Transverse colon (tissue), 4 donors: ENCODE measurements around the gene DHRS9. TPM values are rescaled to one million over a fixed set of nuclear protein-coding genes. Genes with fewer than 3 reads are reported as not detected.
A peak's percentile ranks its signal among the peaks of the same experiment; 100 is the strongest.

ENCODE experiments used
- DNase-seq: peaks from one replicate; pipeline ENCODE4 v3.0.0-alpha.2; 2019
- H3K27ac ChIP-seq, 4 donors: fragments of 200-600 bp; sonication (generic); 2 replicates each; pipeline ENCODE4 v1.5.1; 2016 to 2018; ENCODE audit warnings: inconsistent platforms in 4 of 4
- H3K27me3 ChIP-seq: fragments of 200-600 bp; sonication (generic); 2 replicates; pipeline ENCODE4 v1.5.1; 2017; ENCODE audit warnings: inconsistent platforms
- H3K36me3 ChIP-seq, 4 donors: fragments of 200-600 bp; sonication (generic); 2 replicates each; pipeline ENCODE4 v1.5.1; 2017 to 2019; ENCODE audit warnings: inconsistent platforms in 4 of 4
- H3K4me1 ChIP-seq, 4 donors: fragments of 200-600 bp; sonication (generic); 2 replicates each; pipeline ENCODE4 v1.5.1; 2017 to 2020; ENCODE audit warnings: inconsistent platforms in 4 of 4
- H3K4me3 ChIP-seq, 4 donors: fragments of 200-600 bp; sonication (generic); 1 replicate in 1 of 4; 2 replicates in 3 of 4; pipeline versions ENCODE4 v1.5.1 to v1.6.1; 2017 to 2019; ENCODE audit warnings: inconsistent platforms in 4 of 4
- H3K9me3 ChIP-seq, 2 donors: fragments of 200-600 bp; sonication (generic); 2 replicates each; pipeline ENCODE4 v1.5.1; 2017 to 2019; ENCODE audit warnings: inconsistent platforms in 2 of 2
- CTCF ChIP-seq, 5 experiments: fragments of 200-600 bp in 3 of 5; fragments of 450-650 bp in 2 of 5; sonication (generic) in 3 of 5; IDR thresholded peaks; 1 replicate in 2 of 5; 2 replicates in 3 of 5; pipeline ENCODE4 v1.5.1; 2016 to 2017; ENCODE audit warnings: antibody characterized with exemption in 5 of 5, inconsistent platforms in 3 of 5, mild to moderate bottlenecking in 2 of 5, moderate library complexity in 1 of 5
- EP300 ChIP-seq: sonication (generic); formaldehyde crosslinking; IDR thresholded peaks from one replicate; pipeline ENCODE4 v1.6.1; 2017; ENCODE audit warnings: antibody characterized with exemption, low read depth
- POLR2A ChIP-seq: fragments of 450-650 bp; IDR thresholded peaks from one replicate; pipeline ENCODE4 v1.6.1; 2016; ENCODE audit warnings: antibody characterized with exemption, mild to moderate bottlenecking, moderate library complexity
- POLR2AphosphoS5 ChIP-seq, 3 donors: sonication (generic); formaldehyde crosslinking; IDR thresholded peaks; one replicate each; pipeline ENCODE4 v1.6.1; 2016; ENCODE audit warnings: antibody characterized with exemption in 3 of 3
- whole genome bisulfite sequencing, 2 donors: methylation state at CpG; one replicate each; pipeline ENCODE4 v1.1.5; 2018; ENCODE audit warnings: low coverage in 1 of 2; 5-methylcytosine and 5-hydroxymethylcytosine counted together
- in situ Hi-C, 4 donors: fragments of 200-750 bp; cut with MboI; loops; one replicate each; pipeline versions ENCODE4 v1.15.0 to v1.15.1; 2017; ENCODE audit warnings: low sequenced_read_pairs in 3 of 4, low pct_ligation_motif_present in 1 of 4, low pct_unique_long_range_greater_than_20kb in 1 of 4
- intact Hi-C: fragments of 100-400 bp; cut with DNase I; formaldehyde crosslinking; loops from one replicate; pipeline ENCODE4 v1.15.1; 2023; ENCODE audit warnings: low total_unique reads
- total RNA-seq, 4 donors: library from RNA; depleted of rRNA; stranded (reverse); fragments of >200 nt; gene quantifications; one replicate each; pipeline ENCODE4 v1.1.0, GENCODE V29; 2016

Gene DHRS9
- total RNA-seq, 4 donors from 2014 or later = 20.9 to 257 (median 153) TPM

- no peak for DNase-seq
- WGBS, 2 donors = 72 to 84% methylated on average over 2 of the region's 2 CpGs
- TF ChIP-seq POLR2A (no peak), EP300 (no peak), POLR2AphosphoS5 (IDR thresholded peaks at IDR 0.05) (no peak), CTCF (IDR thresholded peaks at IDR 0.05) (no peak)
- Histone ChIP-seq H3K9me3 (peaks cover 5 to 7% of the 10 kb centered on the region in 2 donors), H3K4me1 (peaks cover 12 to 43% (median 26%) of the 10 kb centered on the region in 4 donors), H3K4me3 (no peak overlapping the region), H3K36me3 (no peaks in the 10 kb centered on the region), H3K27ac (peak overlapping the region; percentile 36 to 76 (median 66)), H3K27me3 (no peaks in the 10 kb centered on the region)
- in situ Hi-C loops = no loop called here
- intact Hi-C loops = no loop called here
Observed at GRCh38 chr2:169089182-169089581, 19.8 kb downstream of the DHRS9 start.

GRCh38 chr2:169090133-169090820 is 20.9 kb downstream of the DHRS9 start:
- intact Hi-C loops (no loop called here), in situ Hi-C loops (no loop called here)
- peaks cover 12 to 43% (median 26%) of the 10 kb centered on the region in 4 donors for H3K4me1 ChIP-seq
- WGBS, 2 donors = 66 to 72% methylated on average over 5 to 6 of the region's 6 CpGs
- no peak overlapping the region for H3K4me3 ChIP-seq
- no peaks in the 10 kb centered on the region for H3K27me3 ChIP-seq
- no peaks in the 10 kb centered on the region for H3K36me3 ChIP-seq
- DNase-seq = no peak
- TF ChIP-seq POLR2AphosphoS5 (IDR thresholded peaks at IDR 0.05) (peak in 1 of 3 donors; percentile 24), EP300 (no peak)
- H3K9me3 ChIP-seq = peaks cover under 1 to 3% of the 10 kb centered on the region in 2 donors
- H3K27ac ChIP-seq = peak overlapping the region; percentile 36 to 76 (median 66)

GRCh38 chr2:169091256-169091655 is 21.9 kb downstream of the DHRS9 start:
- Histone ChIP-seq H3K27me3 (no peaks in the 10 kb centered on the region), H3K27ac (peak overlapping the region; percentile 74 to 79 (median 76)), H3K4me1 (peaks cover 13 to 38% (median 26%) of the 10 kb centered on the region in 4 donors), H3K9me3 (no peaks in the 10 kb centered on the region), H3K36me3 (no peaks in the 10 kb centered on the region), H3K4me3 (no peak overlapping the region)
- no peak for DNase-seq
- in situ Hi-C loops = no loop called here
- intact Hi-C loops = no loop called here
- TF ChIP-seq POLR2AphosphoS5 (IDR thresholded peaks at IDR 0.05) (no peak), POLR2A (no peak), EP300 (no peak), CTCF (IDR thresholded peaks at IDR 0.05) (no peak)
- WGBS, 2 donors = 86 to 87% methylated on average over 3 of the region's 3 CpGs

GRCh38 chr2:169091761-169092519 is 22.6 kb downstream of the DHRS9 start:
- in situ Hi-C loops = no loop called here
- peak; percentile 83 for DNase-seq
- Histone ChIP-seq H3K27ac (peak overlapping the region; percentile 74 to 79 (median 76)), H3K27me3 (no peaks in the 10 kb centered on the region), H3K9me3 (no peaks in the 10 kb centered on the region), H3K4me1 (peaks cover 13 to 38% (median 26%) of the 10 kb centered on the region in 4 donors), H3K36me3 (no peaks in the 10 kb centered on the region), H3K4me3 (no peak overlapping the region)
- peak in 2 of 3 donors; percentile 71 to 83 for TF ChIP-seq POLR2AphosphoS5 (IDR thresholded peaks at IDR 0.05)
- TF ChIP-seq CTCF (IDR thresholded peaks at IDR 0.05) = no peak
- peak; percentile 21 for TF ChIP-seq EP300
- no peak for TF ChIP-seq POLR2A
- WGBS, 2 donors = 42 to 57% methylated on average over 7 to 8 of the region's 8 CpGs
- intact Hi-C loops = no loop called here
